Stimulated activated naive CD4-positive, alpha-beta T cell treated with Interleukin-2 at 50 U/mL for 16 hours (primary cell): ENCODE measurements around the gene SLC13A5.
"Not testable (repeated sequence)": the region's sequence is repeated elsewhere in the genome, so short reads cannot be mapped to it uniquely, and the experiment has no call there.

Source experiments
- DNase-seq: peaks from one replicate; lab custom pipeline; 2025; lab: John Stamatoyannopoulos, UW

Gene SLC13A5

GRCh38 chr17:6713130-6713917 is at the start of gene SLC13A5:
TSS of gene SLC13A5 (minus strand) at chr17:6713369. CDS start at chr17:6713333, 36 bp downstream.
- DNase-seq, result no peak

GRCh38 chr17:6761779-6762178 is 48.6 kb upstream of the SLC13A5 start:
- DNase-seq, result no peak

GRCh38 chr17:6757747-6758146 is 44.6 kb upstream of the SLC13A5 start:
- no peak for DNase-seq

- DNase-seq, result no peak
These were observed 43.4 kb upstream of the SLC13A5 start for GRCh38 chr17:6756425-6757031.

GRCh38 chr17:6755731-6756184 is 42.6 kb upstream of the SLC13A5 start, which contains the start of gene XAF1:
TSS of gene XAF1 (plus strand) at chr17:6756046. CDS start at chr17:6756079, 33 bp downstream.
- no peak for DNase-seq

GRCh38 chr17:6755281-6755680 is 42.1 kb upstream of the SLC13A5 start:
- no peak for DNase-seq

- DNase-seq, result no peak
These were observed 40.4 kb upstream of the SLC13A5 start for GRCh38 chr17:6753546-6753945.

- DNase-seq, result no peak
These were observed 39.9 kb upstream of the SLC13A5 start for GRCh38 chr17:6753006-6753445.

- no peak for DNase-seq
These were observed 39.1 kb upstream of the SLC13A5 start for GRCh38 chr17:6752068-6752909.

- DNase-seq, result no peak
These were observed 36.4 kb upstream of the SLC13A5 start for GRCh38 chr17:6749519-6749918.

GRCh38 chr17:6748617-6749016 is 35.4 kb upstream of the SLC13A5 start:
- no peak for DNase-seq

GRCh38 chr17:6746665-6747064 is 33.5 kb upstream of the SLC13A5 start:
- DNase-seq, result not testable (repeated sequence)

GRCh38 chr17:6729531-6729930 is 16.4 kb upstream of the SLC13A5 start:
- no peak for DNase-seq

- DNase-seq, result no peak
These were observed 10.8 kb upstream of the SLC13A5 start for GRCh38 chr17:6724009-6724408.

GRCh38 chr17:6721744-6722143 is 8.6 kb upstream of the SLC13A5 start:
- DNase-seq, result no peak

- DNase-seq, result no peak
These were observed 3.6 kb upstream of the SLC13A5 start for GRCh38 chr17:6716736-6717135.

GRCh38 chr17:6714315-6714874 is 1.2 kb upstream of the SLC13A5 start:
- DNase-seq, result no peak

GRCh38 chr17:6713918-6714271 is 726 bp upstream of the SLC13A5 start:
- DNase-seq, result no peak

GRCh38 chr17:6712854-6713129 is 377 bp downstream of the SLC13A5 start:
- no peak for DNase-seq

GRCh38 chr17:6712058-6712853 is 913 bp downstream of the SLC13A5 start:
- DNase-seq, result no peak

- DNase-seq, result no peak
These were observed 1.5 kb downstream of the SLC13A5 start for GRCh38 chr17:6711681-6712057.
